GM12878 (cell line): Measurements from ENCODE around the gene C19orf81. TPM values are rescaled to one million over a fixed set of nuclear protein-coding genes. Genes with fewer than 3 reads are reported as not detected.

ENCODE experiments used
- ATAC-seq: fragments of 200-7000 bp; cut with Tn5 transposase; 3 replicates; pipeline ENCODE4 v1.9.1; 2020; ENCODE audit warnings: mild to moderate bottlenecking, moderate library complexity
- BruUV-seq: library from RNA; stranded (reverse); fragments of 400-500 nt; replicated peaks from 2 replicates; lab custom pipeline; 2021; lab: Mats Ljungman, UMichigan
- CTCF ChIA-PET: fragments of 300-600 bp; sonication (Branson Sonifier 250); formaldehyde crosslinking; extraction: SDS; loops from one replicate; lab custom pipeline; 2021; ENCODE audit warnings: inconsistent platforms; lab: Yijun Ruan, JAX
- POLR2A ChIA-PET: fragments of 350-600 bp; formaldehyde crosslinking; extraction: SDS; loops from one replicate; lab custom pipeline; 2021; ENCODE audit warnings: inconsistent platforms; lab: Charles Lee
- RAD21 ChIA-PET: fragments of 300-600 bp; sonication (Branson Sonifier 250); formaldehyde crosslinking; loops from one replicate; lab custom pipeline; 2023; ENCODE audit warnings: antibody characterized with exemption; ENCODE audit not compliant: unreplicated experiment; lab: Charles Lee
- SMC1A ChIA-PET: fragments of 300-600 bp; sonication (Branson Sonifier 250); formaldehyde crosslinking; loops from one replicate; lab custom pipeline; 2023; ENCODE audit not compliant: unreplicated experiment, uncharacterized antibody; lab: Charles Lee
- DNase-seq: peaks from one replicate; pipeline ENCODE4 v3.0.0-alpha.2; 2011; ENCODE audit warnings: low read depth, low spot score
- FAIRE-seq: peaks from 3 replicates; lab custom pipeline; 2011; peaks lifted over from hg19 to GRCh38; lab: Jason Lieb, UNC
- H2AFZ ChIP-seq: 2 replicates; pipeline ENCODE4 v1.6.0; 2011; ENCODE audit warnings: low read depth, low read length, control low read depth; ENCODE audit not compliant: control insufficient read depth
- H3K27ac ChIP-seq: 2 replicates; pipeline ENCODE4 v1.5.1; 2011; ENCODE audit warnings: control low read depth; ENCODE audit not compliant: control insufficient read depth, insufficient read depth
- H3K27me3 ChIP-seq, 2 experiments: replicated peaks in 1 of 2; 2 replicates each; pipeline versions ENCODE4 v1.6.0 to v1.6.1; 2011; ENCODE audit warnings: low read length in 1 of 2; ENCODE audit not compliant: control insufficient read depth in 2 of 2, insufficient read depth in 2 of 2
- H3K36me3 ChIP-seq, 2 experiments: 2 replicates each; pipeline ENCODE4 v1.5.1; 2011; ENCODE audit warnings: low read length in 1 of 2; ENCODE audit not compliant: control insufficient read depth in 2 of 2, insufficient read depth in 2 of 2
- H3K4me1 ChIP-seq: 2 replicates; pipeline ENCODE4 v1.6.1; 2011; ENCODE audit warnings: mild to moderate bottlenecking, low read length, moderate library complexity, mixed read lengths; ENCODE audit not compliant: control insufficient read depth, insufficient read depth
- H3K4me2 ChIP-seq: 2 replicates; pipeline ENCODE4 v1.6.0; 2011; ENCODE audit warnings: control low read depth; ENCODE audit not compliant: control insufficient read depth, insufficient read depth
- H3K4me3 ChIP-seq: fragments of 200-600 bp; sonication (generic); 2 replicates; pipeline ENCODE4 v1.5.1; 2016
- H3K79me2 ChIP-seq: 2 replicates; pipeline ENCODE4 v1.6.0; 2011; ENCODE audit warnings: low read length; ENCODE audit not compliant: control insufficient read depth, insufficient read depth
- H3K9ac ChIP-seq: 2 replicates; pipeline ENCODE4 v1.8.0; 2011; ENCODE audit warnings: low read length, control low read depth, mixed read lengths; ENCODE audit not compliant: control insufficient read depth, insufficient read depth
- H3K9me3 ChIP-seq: replicated peaks from 3 replicates; pipeline ENCODE4 v1.5.1; 2011; ENCODE audit warnings: mild to moderate bottlenecking, low read length; ENCODE audit not compliant: control insufficient read depth, insufficient read depth
- H4K20me1 ChIP-seq: 2 replicates; pipeline ENCODE4 v1.6.0; 2011; ENCODE audit not compliant: control insufficient read depth, insufficient read depth
- CBX3 ChIP-seq: fragments of 200-600 bp; sonication (generic); IDR thresholded peaks from 2 replicates; pipeline ENCODE4 v1.6.1; 2016; ENCODE audit warnings: low read depth, borderline replicate concordance
- EED ChIP-seq: sonication (generic); IDR thresholded peaks from 2 replicates; pipeline ENCODE4 v1.6.1; 2016; ENCODE audit warnings: antibody characterized with exemption, low read depth
- FOXK2 ChIP-seq: fragments of 450-650 bp; IDR thresholded peaks from 2 replicates; pipeline ENCODE4 v1.6.1; 2017; ENCODE audit warnings: mild to moderate bottlenecking, moderate library complexity
- HCFC1 ChIP-seq: fragments of 150-350 bp; IDR thresholded peaks from 2 replicates; pipeline ENCODE4 v1.6.1; 2014; ENCODE audit warnings: low read length
- LARP7 ChIP-seq: fragments of 450-650 bp; IDR thresholded peaks from 2 replicates; pipeline ENCODE4 v1.6.1; 2017; ENCODE audit warnings: mild to moderate bottlenecking
- NFIC ChIP-seq: IDR thresholded peaks from 2 replicates; pipeline ENCODE4 v1.6.1; 2012; ENCODE audit warnings: low read depth, mild to moderate bottlenecking, inconsistent platforms, low read length, moderate library complexity
- POU2F2 ChIP-seq: IDR thresholded peaks from 3 replicates; pipeline ENCODE4 v1.6.1; 2011; ENCODE audit warnings: low read depth, mild to moderate bottlenecking, low read length, borderline replicate concordance
- SP1 ChIP-seq: IDR thresholded peaks from one replicate; pipeline ENCODE4 v1.6.1; 2011; ENCODE audit warnings: low read depth, low read length
- ZNF274 ChIP-seq: IDR thresholded peaks from one replicate; pipeline ENCODE4 v1.8.0; 2011; ENCODE audit not compliant: insufficient read length, insufficient read depth
- WGBS: methylation state at CpG from one replicate; pipeline ENCODE4 v1.1.6; 2016; ENCODE audit warnings: low lambda C conversion rate; ENCODE audit not compliant: insufficient replicate concordance, insufficient coverage; ENCODE audit errors: missing lambda C conversion rate; 5-methylcytosine and 5-hydroxymethylcytosine counted together
- in situ Hi-C: fragments of 300-500 bp; cut with MboI; formaldehyde crosslinking; loops from 9 replicates; pipeline ENCODE4 v1.14.3; 2018; ENCODE audit warnings: mixed read lengths
- intact Hi-C: fragments of 100-400 bp; cut with micrococcal nuclease; formaldehyde crosslinking; loops from one replicate; pipeline ENCODE4 v1.14.2; 2022; ENCODE audit not compliant: unreplicated experiment
- polyA plus RNA-seq, 11 experiments: library from polyadenylated mRNA; depleted of rRNA in 4 of 11; unstranded in 6 of 11; stranded (reverse) in 5 of 11; fragments of >200 nt; fragmentation: Nextera tagmentation in 4 of 11; fragmentation: Illumina TruSeq in 1 of 11; extraction: Ambion mirVana in 4 of 11; extraction: Trizol in 1 of 11; gene quantifications; 1 replicate in 1 of 11; 2 replicates in 10 of 11; pipeline versions ENCODE4 v1.2.1 to v1.2.3, GENCODE V29; 2011 to 2016; ENCODE audit warnings: inconsistent platforms in 2 of 11, missing spikeins in 2 of 11, low read depth in 1 of 11
- total RNA-seq, 4 experiments: library from RNA; depleted of rRNA in 3 of 4; stranded (reverse); fragments of >200 nt in 3 of 4; fragmentation: Illumina TruSeq in 1 of 4; extraction: Trizol in 1 of 4; gene quantifications; 2 replicates each; pipeline versions ENCODE4 v1.2.1 to v1.2.3, GENCODE V29; 2013 to 2021
- TF ChIP-seq, protein P1 (sequence below): fragments of 450-650 bp; formaldehyde crosslinking; IDR thresholded peaks from 2 replicates; pipeline ENCODE4 v1.5.0; 2022; ENCODE audit warnings: mild to moderate bottlenecking, missing genetic modification characterization

C19orf81 gene
- total and polyA plus RNA-seq, 10 of the 15 experiments (the other 5 are each of a cell fraction or from before 2014, with no cell fraction given), result 0.69 TPM; not detected in 9

DNA sequence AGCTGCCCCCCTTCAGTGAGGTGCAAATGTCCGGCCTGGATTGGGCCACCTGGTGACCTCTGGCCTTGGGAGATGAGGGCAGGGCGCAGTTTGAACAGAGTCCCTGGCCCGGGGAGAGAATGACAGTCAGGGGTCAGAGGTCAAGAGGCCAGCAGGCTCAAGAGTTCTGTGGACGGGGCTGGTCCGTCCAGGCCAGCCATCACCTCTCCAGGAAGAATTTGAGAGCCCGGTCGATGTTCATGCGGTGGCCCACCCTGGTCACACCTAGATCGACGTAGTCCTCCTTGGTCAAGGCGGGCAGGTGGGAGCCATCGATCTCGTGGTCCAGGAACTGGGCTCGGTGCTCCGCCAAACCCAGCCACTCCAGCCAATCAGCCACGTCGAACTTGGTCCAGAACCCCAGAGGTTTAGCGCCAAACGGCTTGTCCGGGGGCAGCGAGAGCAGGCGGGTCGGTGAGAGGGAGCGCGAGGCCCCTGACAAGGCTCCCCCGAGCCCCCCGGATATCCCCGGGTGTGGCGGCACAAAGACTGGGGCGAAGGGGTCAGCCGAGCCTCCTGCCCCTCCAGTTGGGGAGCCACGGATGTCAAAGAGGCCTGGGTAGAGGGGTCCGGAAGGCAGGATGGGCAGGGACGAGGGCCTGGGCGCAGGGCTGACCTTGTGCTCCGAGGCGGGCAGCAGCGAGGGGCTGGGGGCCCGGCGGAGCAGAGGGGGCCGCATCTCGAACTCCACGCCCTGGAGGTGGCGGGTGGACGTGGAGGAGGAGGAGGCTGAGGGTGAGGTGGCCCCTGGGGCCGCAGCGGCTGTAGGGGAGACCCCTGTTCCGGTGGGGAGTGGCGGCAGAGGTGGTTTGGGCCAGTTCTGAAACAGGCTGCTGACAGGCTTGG, 12.8 kb downstream of the C19orf81 start:
- no peak overlapping the region for H2AFZ ChIP-seq
- no TSS peak for BruUV-seq
- in situ Hi-C loops, result no loop called here
- POLR2A ChIA-PET, result no interaction called here
- DNase-seq, result no peak
- H3K4me3 ChIP-seq, result no peak overlapping the region
- H3K79me2 ChIP-seq, result no peaks in the 10 kb centered on the region
- no peaks in the 10 kb centered on the region for H3K27me3 ChIP-seq
- H3K4me2 ChIP-seq, result no peak overlapping the region
- no peaks in the 10 kb centered on the region; the same call in 2 of the 3 replicates for H3K9me3 ChIP-seq
- no peaks in the 10 kb centered on the region for H3K36me3 ChIP-seq
- TF ChIP-seq POU2F2 (no peak), SP1 (no peak), CBX3 (no peak), LARP7 (no peak)
- TF ChIP-seq, all 136 proteins: peak for 0
- ChIA-PET RAD21 (no interaction called here), CTCF (no interaction called here), SMC1A (no interaction called here)
- Histone ChIP-seq H4K20me1 (no peaks in the 10 kb centered on the region), H3K9ac (no peak overlapping the region), H3K4me1 (no peaks in the 10 kb centered on the region), H3K27ac (no peak overlapping the region)
- 57% methylated on average over 45 of the region's 49 CpGs for WGBS
- FAIRE-seq, result no peak
- intact Hi-C loops, result no loop called here
- ATAC-seq, result no peak

GRCh38 chr19:50662651-50663481, 13.6 kb downstream of the C19orf81 start:
- ChIA-PET CTCF (no interaction called here), SMC1A (no interaction called here), POLR2A (no interaction called here), RAD21 (no interaction called here)
- TF ChIP-seq HCFC1 (no peak), NFIC (no peak), ZNF274 (no peak), FOXK2 (no peak), EED (no peak)
- TF ChIP-seq, protein P1, sequence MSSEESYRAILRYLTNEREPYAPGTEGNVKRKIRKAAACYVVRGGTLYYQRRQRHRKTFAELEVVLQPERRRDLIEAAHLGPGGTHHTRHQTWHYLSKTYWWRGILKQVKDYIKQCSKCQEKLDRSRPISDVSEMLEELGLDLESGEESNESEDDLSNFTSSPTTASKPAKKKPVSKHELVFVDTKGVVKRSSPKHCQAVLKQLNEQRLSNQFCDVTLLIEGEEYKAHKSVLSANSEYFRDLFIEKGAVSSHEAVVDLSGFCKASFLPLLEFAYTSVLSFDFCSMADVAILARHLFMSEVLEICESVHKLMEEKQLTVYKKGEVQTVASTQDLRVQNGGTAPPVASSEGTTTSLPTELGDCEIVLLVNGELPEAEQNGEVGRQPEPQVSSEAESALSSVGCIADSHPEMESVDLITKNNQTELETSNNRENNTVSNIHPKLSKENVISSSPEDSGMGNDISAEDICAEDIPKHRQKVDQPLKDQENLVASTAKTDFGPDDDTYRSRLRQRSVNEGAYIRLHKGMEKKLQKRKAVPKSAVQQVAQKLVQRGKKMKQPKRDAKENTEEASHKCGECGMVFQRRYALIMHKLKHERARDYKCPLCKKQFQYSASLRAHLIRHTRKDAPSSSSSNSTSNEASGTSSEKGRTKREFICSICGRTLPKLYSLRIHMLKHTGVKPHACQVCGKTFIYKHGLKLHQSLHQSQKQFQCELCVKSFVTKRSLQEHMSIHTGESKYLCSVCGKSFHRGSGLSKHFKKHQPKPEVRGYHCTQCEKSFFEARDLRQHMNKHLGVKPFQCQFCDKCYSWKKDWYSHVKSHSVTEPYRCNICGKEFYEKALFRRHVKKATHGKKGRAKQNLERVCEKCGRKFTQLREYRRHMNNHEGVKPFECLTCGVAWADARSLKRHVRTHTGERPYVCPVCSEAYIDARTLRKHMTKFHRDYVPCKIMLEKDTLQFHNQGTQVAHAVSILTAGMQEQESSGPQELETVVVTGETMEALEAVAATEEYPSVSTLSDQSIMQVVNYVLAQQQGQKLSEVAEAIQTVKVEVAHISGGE, result no peak
- Histone ChIP-seq H3K79me2 (no peaks in the 10 kb centered on the region), H3K9me3 (no peaks in the 10 kb centered on the region; the same call in 2 of the 3 replicates), H4K20me1 (no peaks in the 10 kb centered on the region), H3K9ac (no peak overlapping the region), H3K4me3 (no peak overlapping the region), H3K36me3 (no peaks in the 10 kb centered on the region), H2AFZ (no peak overlapping the region), H3K27ac (no peak overlapping the region), H3K4me1 (no peaks in the 10 kb centered on the region), H3K27me3 (no peaks in the 10 kb centered on the region), H3K4me2 (no peak overlapping the region)
- no TSS peak for BruUV-seq
- DNase-seq (no peak), ATAC-seq (no peak), FAIRE-seq (no peak)
- WGBS, result 50% methylated on average over 14 of the region's 16 CpGs
- in situ Hi-C loops (no loop called here), intact Hi-C loops (no loop called here)
